Mucosa of rectum (tissue), 2 donors: ENCODE data around the gene RASL12.
A peak's percentile ranks its signal among the peaks of the same experiment; 100 is the strongest.

Experiments used
- H3K27ac ChIP-seq, 2 donors: one replicate each; pipeline ENCODE4 v1.7.0; 2013; ENCODE audit warnings: inconsistent platforms in 2 of 2, low read depth in 2 of 2, low read length in 2 of 2
- H3K27me3 ChIP-seq, 2 donors: one replicate each; pipeline ENCODE4 v1.7.0; 2013; ENCODE audit warnings: low read length in 2 of 2; ENCODE audit not compliant: control insufficient read depth in 2 of 2, insufficient read depth in 2 of 2
- H3K36me3 ChIP-seq, 2 donors: one replicate each; pipeline ENCODE4 v1.7.0; 2013; ENCODE audit warnings: low read length in 2 of 2; ENCODE audit not compliant: control insufficient read depth in 2 of 2, insufficient read depth in 2 of 2
- H3K4me1 ChIP-seq, 2 donors: one replicate each; pipeline ENCODE4 v1.7.0; 2013; ENCODE audit warnings: low read length in 2 of 2, mild to moderate bottlenecking in 1 of 2; ENCODE audit not compliant: control insufficient read depth in 2 of 2, insufficient read depth in 2 of 2
- H3K4me3 ChIP-seq, 2 donors: one replicate each; pipeline ENCODE4 v1.7.0; 2013; ENCODE audit warnings: low read length in 2 of 2
- H3K9ac ChIP-seq, 2 donors: one replicate each; pipeline ENCODE4 v1.7.0; 2013; ENCODE audit warnings: low read length in 2 of 2, low read depth in 1 of 2, mild to moderate bottlenecking in 1 of 2
- H3K9me3 ChIP-seq, 2 donors: one replicate each; pipeline ENCODE4 v1.7.0; 2013; ENCODE audit warnings: low read length in 2 of 2; ENCODE audit not compliant: control insufficient read depth in 2 of 2
- donor health status: healthy.
- donor health status: Normal muscosa, but diverticular disease.

The RASL12 gene

GRCh38 chr15:65084500-65085206, 16.9 kb upstream of the RASL12 start:
- no peak overlapping the region for H3K4me3 ChIP-seq
- no peaks in the 10 kb centered on the region for H3K36me3 ChIP-seq
- no peak overlapping the region for H3K9ac ChIP-seq
- H3K4me1 ChIP-seq, result peaks cover 35 to 43% of the 10 kb centered on the region in 2 donors
- no peaks in the 10 kb centered on the region for H3K9me3 ChIP-seq
- no peaks in the 10 kb centered on the region for H3K27me3 ChIP-seq
- H3K27ac ChIP-seq, result no peak overlapping the region

DNA sequence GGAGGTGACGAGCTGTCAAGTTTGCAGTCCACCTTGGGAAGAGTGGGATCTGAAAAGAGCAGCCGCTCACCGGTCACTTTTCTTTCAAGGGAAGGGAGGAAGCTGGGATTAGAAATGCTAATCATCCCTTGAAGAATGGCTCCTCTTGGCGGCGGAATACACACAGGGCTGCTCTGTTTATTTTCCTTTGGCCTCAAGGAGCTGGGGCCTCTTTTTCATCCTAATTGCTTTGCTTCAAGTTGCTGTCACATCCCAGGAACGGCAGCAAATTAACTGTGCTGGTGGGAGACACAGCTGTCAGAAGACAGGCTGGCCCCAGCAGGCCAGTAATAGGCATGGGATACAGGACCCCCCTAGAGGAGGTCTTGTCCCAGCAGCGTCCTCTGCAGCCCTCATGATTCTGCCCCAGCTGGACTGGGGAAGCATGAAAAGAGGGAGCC, 15.5 kb upstream of the RASL12 start:
- Histone ChIP-seq H3K9me3 (no peaks in the 10 kb centered on the region), H3K36me3 (no peaks in the 10 kb centered on the region), H3K27ac (no peak overlapping the region), H3K4me3 (no peak overlapping the region), H3K27me3 (no peaks in the 10 kb centered on the region), H3K4me1 (peaks cover 22 to 30% of the 10 kb centered on the region in 2 donors), H3K9ac (no peak overlapping the region)

DNA sequence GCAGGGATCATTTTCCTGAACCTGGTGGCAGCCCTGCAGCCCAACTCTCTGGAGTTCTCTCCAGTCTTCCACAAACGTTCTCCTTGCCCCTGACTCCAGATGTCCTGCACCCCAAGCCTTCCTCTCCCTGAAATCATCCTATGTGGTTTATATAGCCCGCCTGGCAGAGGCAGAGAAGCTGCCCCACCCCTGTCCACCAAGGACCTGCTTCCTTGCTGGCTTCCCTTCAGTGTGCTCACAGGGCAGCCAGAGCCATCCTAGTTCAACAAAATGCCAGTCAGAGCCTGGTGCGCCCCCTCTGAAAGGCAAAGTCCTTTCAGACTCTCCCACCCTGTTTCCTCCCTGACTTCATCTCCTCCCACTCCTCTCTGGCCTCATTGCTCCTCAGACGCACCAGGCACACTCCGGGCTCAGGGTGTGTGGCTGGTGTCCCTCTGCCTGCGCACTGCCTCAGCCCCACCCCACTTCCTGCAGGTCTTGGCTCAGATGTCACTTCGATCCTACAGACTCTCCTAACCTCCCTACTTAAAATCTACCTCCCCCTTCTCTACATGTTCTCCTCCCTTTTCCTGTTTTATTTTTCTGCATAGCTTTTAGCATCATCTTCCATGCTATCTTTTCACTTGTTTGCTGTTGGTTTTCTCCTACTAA, 14.6 kb upstream of the RASL12 start:
- Histone ChIP-seq H3K9ac (peak overlapping the region in 1 of 2 donors; percentile 33), H3K27me3 (no peaks in the 10 kb centered on the region), H3K27ac (peak overlapping the region; percentile 30 to 49), H3K4me1 (peaks cover 15 to 30% of the 10 kb centered on the region in 2 donors), H3K36me3 (no peaks in the 10 kb centered on the region), H3K4me3 (peak overlapping the region in 1 of 2 donors; percentile 14), H3K9me3 (no peaks in the 10 kb centered on the region)

DNA sequence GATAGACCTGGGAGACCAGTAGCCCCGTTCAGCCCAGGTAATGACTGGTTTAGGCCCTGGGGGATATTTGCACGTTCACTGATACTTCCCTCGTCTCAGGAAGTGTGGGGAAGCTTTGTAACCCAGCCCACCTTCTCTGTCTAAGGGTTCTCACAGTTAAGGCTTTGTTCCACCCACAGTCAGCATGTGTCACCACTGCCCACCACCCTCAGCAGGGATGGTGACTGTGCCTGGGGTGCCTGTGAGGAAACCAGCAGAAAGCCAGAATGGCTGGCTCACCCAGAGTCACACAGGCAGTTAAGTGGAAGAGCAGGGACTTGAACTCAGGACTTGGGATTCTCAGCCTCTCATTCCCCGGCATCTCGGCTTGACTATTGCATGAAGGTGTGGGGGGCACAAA, 14.0 kb upstream of the RASL12 start:
- Histone ChIP-seq H3K27me3 (no peaks in the 10 kb centered on the region), H3K4me1 (peaks cover 15 to 24% of the 10 kb centered on the region in 2 donors), H3K9ac (peak overlapping the region in 1 of 2 donors; percentile 33), H3K36me3 (no peaks in the 10 kb centered on the region), H3K9me3 (no peaks in the 10 kb centered on the region), H3K4me3 (no peak overlapping the region), H3K27ac (peak overlapping the region in 1 of 2 donors; percentile 49)

GRCh38 chr15:65081270-65081669, 13.5 kb upstream of the RASL12 start:
- Histone ChIP-seq H3K27ac (no peak overlapping the region), H3K9me3 (no peaks in the 10 kb centered on the region), H3K4me1 (peaks cover 15 to 23% of the 10 kb centered on the region in 2 donors), H3K9ac (no peak overlapping the region), H3K27me3 (no peaks in the 10 kb centered on the region), H3K36me3 (no peaks in the 10 kb centered on the region), H3K4me3 (no peak overlapping the region)

DNA sequence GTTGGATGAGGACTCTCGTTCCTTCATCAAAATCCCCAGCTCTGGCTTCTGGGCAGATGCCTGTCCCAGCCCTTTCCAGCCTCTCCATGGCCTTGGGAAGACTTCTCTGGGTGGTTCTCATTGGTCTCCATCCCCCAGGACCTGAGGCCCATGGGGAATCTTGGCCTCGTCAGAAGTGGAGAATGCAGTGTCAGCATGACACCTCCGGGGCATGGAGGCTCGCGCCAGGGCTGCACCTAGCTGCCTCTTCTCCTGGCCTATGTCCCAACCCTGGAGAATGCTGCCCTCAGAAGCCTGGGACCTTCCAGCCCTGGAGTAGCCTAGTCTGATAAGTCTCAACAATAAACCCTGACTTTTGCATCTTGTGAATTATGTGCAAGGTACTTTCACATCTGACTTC, 11.8 kb upstream of the RASL12 start:
- Histone ChIP-seq H3K4me3 (no peak overlapping the region), H3K27me3 (no peaks in the 10 kb centered on the region), H3K9ac (no peak overlapping the region), H3K27ac (no peak overlapping the region), H3K4me1 (peaks cover 15 to 23% of the 10 kb centered on the region in 2 donors), H3K9me3 (no peaks in the 10 kb centered on the region), H3K36me3 (no peaks in the 10 kb centered on the region)

DNA sequence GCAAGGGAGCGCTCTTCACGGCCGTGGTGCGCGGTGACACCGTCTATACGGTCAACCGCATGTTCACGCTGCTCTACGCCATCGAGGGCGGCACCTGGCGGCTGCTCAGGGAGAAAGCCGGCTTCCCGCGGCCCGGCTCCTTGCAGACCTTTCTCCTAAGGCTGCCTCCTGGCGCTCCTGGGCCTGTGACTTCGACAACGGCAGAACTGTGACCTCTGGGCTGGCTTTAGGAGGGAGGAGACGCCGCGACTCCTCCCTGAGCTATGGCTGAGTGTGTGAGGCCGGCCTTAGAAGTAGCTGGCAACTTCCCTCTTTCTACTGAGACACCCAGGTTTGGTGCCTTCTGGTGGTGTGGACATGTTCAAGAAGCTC, 10.2 kb upstream of the RASL12 start:
- Histone ChIP-seq H3K27me3 (no peaks in the 10 kb centered on the region), H3K9ac (peak overlapping the region in 1 of 2 donors; percentile 59), H3K9me3 (no peaks in the 10 kb centered on the region), H3K27ac (peak overlapping the region; percentile 1 to 31), H3K4me1 (peaks cover 15 to 22% of the 10 kb centered on the region in 2 donors), H3K4me3 (no peak overlapping the region), H3K36me3 (no peaks in the 10 kb centered on the region)

- Histone ChIP-seq H3K27me3 (no peaks in the 10 kb centered on the region), H3K36me3 (no peaks in the 10 kb centered on the region), H3K27ac (peak overlapping the region; percentile 1 to 31), H3K4me3 (no peak overlapping the region), H3K9ac (peak overlapping the region in 1 of 2 donors; percentile 59), H3K9me3 (no peaks in the 10 kb centered on the region), H3K4me1 (peaks cover 12 to 17% of the 10 kb centered on the region in 2 donors)
Measured at GRCh38 chr15:65077291-65077980, 9.6 kb upstream of the RASL12 start.

DNA sequence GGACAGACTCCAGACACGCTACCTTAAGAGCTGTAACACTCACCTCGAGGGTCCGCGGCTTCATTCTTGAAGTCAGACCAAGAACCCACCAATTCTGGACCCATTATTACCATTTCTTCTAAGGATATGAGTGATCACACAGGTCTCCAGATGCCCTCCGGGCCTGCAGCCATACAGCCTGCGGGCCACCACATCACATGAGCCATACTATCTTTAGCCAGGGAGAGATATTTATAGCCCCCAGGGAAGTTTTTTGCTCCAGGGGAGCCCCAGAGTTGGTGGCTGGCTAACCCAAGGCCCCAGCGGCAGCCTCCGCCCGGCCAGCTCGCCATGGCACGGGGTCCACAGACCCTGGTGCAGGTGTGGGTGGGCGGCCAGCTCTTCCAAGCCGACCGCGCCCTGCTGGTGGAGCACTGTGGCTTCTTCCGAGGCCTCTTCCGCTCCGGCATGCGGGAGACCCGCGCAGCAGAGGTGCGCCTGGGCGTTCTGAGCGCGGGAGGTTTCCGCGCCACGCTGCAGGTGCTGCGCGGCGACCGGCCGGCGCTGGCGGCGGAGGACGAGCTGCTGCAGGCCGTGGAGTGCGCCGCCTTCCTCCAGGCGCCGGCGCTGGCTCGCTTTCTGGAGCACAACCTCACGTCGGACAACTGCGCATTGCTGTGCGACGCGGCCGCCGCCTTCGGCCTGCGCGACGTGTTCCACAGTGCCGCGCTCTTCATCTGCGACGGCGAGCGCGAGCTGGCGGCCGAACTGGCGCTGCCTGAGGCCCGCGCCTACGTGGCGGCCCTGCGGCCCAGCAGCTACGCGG, 8.9 kb upstream of the RASL12 start, which contains the start of gene KBTBD13:
Gene KBTBD13, plus strand, starts transcription at position 261 of the 805 bp plus-strand sequence. Its CDS starts 70 bp downstream, at position 331.
- Histone ChIP-seq H3K9me3 (no peaks in the 10 kb centered on the region), H3K9ac (no peak within 1 kb of the TSS), H3K4me3 (no peak within 1 kb of the TSS), H3K4me1 (peaks cover 9 to 10% of the 10 kb centered on the region in 2 donors), H3K36me3 (no peaks in the 10 kb centered on the region), H3K27ac (no peak within 1 kb of the TSS), H3K27me3 (no peaks in the 10 kb centered on the region)
